Ovary (tissue), 9 donors: ENCODE results near the gene SLFN5. TPM values are rescaled to one million over a fixed set of nuclear protein-coding genes. Genes with fewer than 3 reads are reported as not detected.

Experiments
- DNase-seq, 5 donors: peaks; one replicate each; pipeline ENCODE4 v3.0.0-alpha.2; 2019 to 2020
- H3K27ac ChIP-seq, 2 donors: fragments of 200-600 bp; one replicate each; pipeline versions ENCODE4 v1.5.1 to v1.8.0; 2019 to 2022
- H3K27me3 ChIP-seq: fragments of 200-600 bp; one replicate; pipeline ENCODE4 v1.8.0; 2022
- H3K36me3 ChIP-seq: fragments of 200-600 bp; sonication (generic); one replicate; pipeline ENCODE4 v1.5.1; 2019
- H3K4me1 ChIP-seq: one replicate; pipeline ENCODE4 v1.8.1; 2013; ENCODE audit warnings: mild to moderate bottlenecking, moderate library complexity; ENCODE audit not compliant: insufficient read depth
- H3K4me3 ChIP-seq: fragments of 200-600 bp; sonication (generic); one replicate; pipeline ENCODE4 v1.5.1; 2017
- H3K9me3 ChIP-seq, 2 donors: fragments of 200-600 bp in 1 of 2; sonication (generic) in 1 of 2; one replicate each; pipeline versions ENCODE4 v1.5.1 to v1.8.1; 2013 to 2019; ENCODE audit warnings: mild to moderate bottlenecking in 1 of 2, moderate library complexity in 1 of 2
- EP300 ChIP-seq: sonication (generic); formaldehyde crosslinking; IDR thresholded peaks from one replicate; pipeline ENCODE4 v1.6.1; 2017; ENCODE audit warnings: antibody characterized with exemption
- POLR2A ChIP-seq: fragments of 450-650 bp; IDR thresholded peaks from one replicate; pipeline ENCODE4 v1.6.1; 2017; ENCODE audit warnings: antibody characterized with exemption, mild to moderate bottlenecking, moderate library complexity
- WGBS, 3 donors: extraction: QIAGEN DNeasy Blood & Tissue Kit in 1 of 3; methylation state at CpG; one replicate each; pipeline versions ENCODE4 v1.1.5 to v1.1.7; 2013 to 2017; 5-methylcytosine and 5-hydroxymethylcytosine counted together
- intact Hi-C, 4 donors: fragments of 100-400 bp; cut with DNase I; formaldehyde crosslinking; loops; one replicate each; pipeline versions ENCODE4 v1.11.0 to v1.15.1; 2022 to 2023
- polyA plus RNA-seq, 2 donors: library from polyadenylated mRNA; stranded (reverse); fragments of 200-250 nt in 1 of 2; fragments of 350-450 nt in 1 of 2; fragmentation: Illumina TruSeq in 1 of 2; extraction: RNeasy Lipid Tissue Mini Kit (QIAGEN cat#74804) in 1 of 2; gene quantifications; one replicate each; pipeline ENCODE4 v1.2.3, GENCODE V29; 2013 to 2014
- total RNA-seq, 7 donors: library from RNA; depleted of rRNA in 2 of 7; stranded (reverse); fragments of >200 nt in 2 of 7; fragmentation: NEBNext Ultra II Directional in 3 of 7; extraction: Animal tissue kit (Norgen Biotek cat#: 25700) in 3 of 7; gene quantifications; one replicate each; pipeline versions ENCODE4 v1.1.0 to v1.2.4, GENCODE V29; 2016 to 2023
- TF ChIP-seq, protein P1 (sequence below), 3 donors: fragments of 450-650 bp in 2 of 3; fragments of 200-600 bp in 1 of 3; IDR thresholded peaks; one replicate each; pipeline versions ENCODE4 v1.5.1 to v1.8.0; 2016 to 2022; ENCODE audit warnings: antibody characterized with exemption in 3 of 3, mild to moderate bottlenecking in 1 of 3
- donor health status: DM: no; HTN: no; CAD: no; lungs with moderate emphysema.
- donor health status: DM: no; HTN: no; CAD: no.
- donor health status: Bipolar disorder and iron deficiency.
- donor health status: DM: yes; HTN: yes; CAD: no.
- donor health status: DM: no; HTN: no; CAD: no.
- donor health status: DM: yes; HTN: yes; CAD: no.

The SLFN5 gene
- total and polyA plus RNA-seq, 9 donors: 4.5 to 22.7 (median 17.9) TPM

DNA sequence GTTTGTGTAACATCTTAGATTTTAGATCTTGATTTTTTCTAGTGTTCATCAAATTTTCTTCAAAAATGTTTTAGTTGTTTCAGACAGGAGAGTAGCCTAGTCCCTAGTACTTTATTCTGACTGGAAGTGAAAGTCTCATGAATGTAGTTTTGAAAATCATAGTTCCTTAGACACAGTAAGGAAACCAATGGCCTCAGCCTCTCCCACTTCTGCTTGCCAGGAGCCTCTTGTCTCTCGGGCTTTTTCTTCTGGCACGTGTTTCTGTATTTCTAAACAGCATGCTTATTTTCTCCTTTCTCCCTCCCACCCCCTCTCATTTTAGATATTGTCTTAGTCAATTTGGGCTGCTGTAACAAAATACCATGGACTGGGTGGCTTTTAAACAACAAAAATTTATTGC, 9.8 kb downstream of the SLFN5 start:
- Histone ChIP-seq H3K4me1 (peaks cover 11% of the 10 kb centered on the region), H3K27me3 (no peaks in the 10 kb centered on the region), H3K4me3 (no peak overlapping the region), H3K27ac (no peak overlapping the region), H3K36me3 (no peaks in the 10 kb centered on the region), H3K9me3 (no peaks in the 10 kb centered on the region)
- no peak for DNase-seq
- intact Hi-C loops: no loop called here
- no peak for TF ChIP-seq POLR2A
- no peak for TF ChIP-seq EP300
- TF ChIP-seq, protein P1, sequence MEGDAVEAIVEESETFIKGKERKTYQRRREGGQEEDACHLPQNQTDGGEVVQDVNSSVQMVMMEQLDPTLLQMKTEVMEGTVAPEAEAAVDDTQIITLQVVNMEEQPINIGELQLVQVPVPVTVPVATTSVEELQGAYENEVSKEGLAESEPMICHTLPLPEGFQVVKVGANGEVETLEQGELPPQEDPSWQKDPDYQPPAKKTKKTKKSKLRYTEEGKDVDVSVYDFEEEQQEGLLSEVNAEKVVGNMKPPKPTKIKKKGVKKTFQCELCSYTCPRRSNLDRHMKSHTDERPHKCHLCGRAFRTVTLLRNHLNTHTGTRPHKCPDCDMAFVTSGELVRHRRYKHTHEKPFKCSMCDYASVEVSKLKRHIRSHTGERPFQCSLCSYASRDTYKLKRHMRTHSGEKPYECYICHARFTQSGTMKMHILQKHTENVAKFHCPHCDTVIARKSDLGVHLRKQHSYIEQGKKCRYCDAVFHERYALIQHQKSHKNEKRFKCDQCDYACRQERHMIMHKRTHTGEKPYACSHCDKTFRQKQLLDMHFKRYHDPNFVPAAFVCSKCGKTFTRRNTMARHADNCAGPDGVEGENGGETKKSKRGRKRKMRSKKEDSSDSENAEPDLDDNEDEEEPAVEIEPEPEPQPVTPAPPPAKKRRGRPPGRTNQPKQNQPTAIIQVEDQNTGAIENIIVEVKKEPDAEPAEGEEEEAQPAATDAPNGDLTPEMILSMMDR (IDR thresholded peaks at IDR 0.05): no peak
- 35 to 45% (median 43%) methylated on average over 2 of the region's 2 CpGs for WGBS, 3 donors

- DNase-seq: peak in 4 of 5 donors; percentile 21 to 75 (median 32)
- intact Hi-C loops: no loop called here
- 41 to 52% (median 46%) methylated on average over 8 of the region's 8 CpGs for WGBS, 3 donors
- H3K4me1 ChIP-seq: peaks cover 11% of the 10 kb centered on the region
- no peaks in the 10 kb centered on the region for H3K9me3 ChIP-seq
- no peaks in the 10 kb centered on the region for H3K27me3 ChIP-seq
- H3K27ac ChIP-seq: no peak overlapping the region
- TF ChIP-seq EP300 (no peak), POLR2A (no peak)
- TF ChIP-seq, protein P1 (IDR thresholded peaks at IDR 0.05): no peak
- H3K4me3 ChIP-seq: no peak overlapping the region
- no peaks in the 10 kb centered on the region for H3K36me3 ChIP-seq
These were observed 11.4 kb downstream of the SLFN5 start for GRCh38 chr17:35254107-35254773.

GRCh38 chr17:35255316-35255715, 12.4 kb downstream of the SLFN5 start:
- intact Hi-C loops: no loop called here
- TF ChIP-seq POLR2A (no peak), EP300 (no peak)
- TF ChIP-seq, protein P1 (IDR thresholded peaks at IDR 0.05): no peak
- Histone ChIP-seq H3K27me3 (no peaks in the 10 kb centered on the region), H3K9me3 (no peaks in the 10 kb centered on the region), H3K36me3 (no peaks in the 10 kb centered on the region), H3K27ac (no peak overlapping the region), H3K4me1 (peaks cover 11% of the 10 kb centered on the region), H3K4me3 (no peak overlapping the region)
- 95 to 97% (median 96%) methylated on average over 4 of the region's 4 CpGs for WGBS, 3 donors
- no peak for DNase-seq

DNA sequence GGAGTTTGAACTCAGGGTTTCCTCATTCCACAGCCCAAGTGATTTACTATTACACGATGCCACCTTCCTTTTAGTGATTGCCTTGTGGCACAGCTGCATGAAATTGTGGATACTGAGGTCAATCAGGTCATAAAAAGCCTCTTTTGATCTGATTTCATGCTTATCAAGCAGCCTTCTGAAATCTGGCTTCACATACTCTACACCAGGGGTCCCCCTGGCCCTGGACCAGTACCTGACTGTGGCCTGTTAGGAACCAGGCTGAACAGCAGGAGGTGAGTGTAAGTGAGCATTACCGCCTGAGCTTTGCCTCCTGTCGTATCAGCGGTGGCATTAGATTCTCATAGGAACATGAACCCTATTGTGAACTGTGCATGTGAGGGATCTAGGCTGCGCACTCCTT, 13.8 kb downstream of the SLFN5 start:
- H3K4me1 ChIP-seq: peaks cover 11% of the 10 kb centered on the region
- H3K9me3 ChIP-seq: no peaks in the 10 kb centered on the region
- H3K27ac ChIP-seq: no peak overlapping the region
- no peak overlapping the region for H3K4me3 ChIP-seq
- 75 to 78% (median 77%) methylated on average over 5 of the region's 5 CpGs for WGBS, 3 donors
- DNase-seq: no peak
- TF ChIP-seq, protein P1 (IDR thresholded peaks at IDR 0.05): no peak
- TF ChIP-seq POLR2A (no peak), EP300 (no peak)
- no peaks in the 10 kb centered on the region for H3K27me3 ChIP-seq
- H3K36me3 ChIP-seq: no peaks in the 10 kb centered on the region
- intact Hi-C loops: no loop called here
